ENCODE data around the gene MORC3. TPM values are rescaled to one million over a fixed set of nuclear protein-coding genes. Genes with fewer than 3 reads are reported as not detected.
"Not testable (repeated sequence)": the region's sequence is repeated elsewhere in the genome, so short reads cannot be mapped to it uniquely, and the experiment has no call there.

MORC3 gene, protein sequence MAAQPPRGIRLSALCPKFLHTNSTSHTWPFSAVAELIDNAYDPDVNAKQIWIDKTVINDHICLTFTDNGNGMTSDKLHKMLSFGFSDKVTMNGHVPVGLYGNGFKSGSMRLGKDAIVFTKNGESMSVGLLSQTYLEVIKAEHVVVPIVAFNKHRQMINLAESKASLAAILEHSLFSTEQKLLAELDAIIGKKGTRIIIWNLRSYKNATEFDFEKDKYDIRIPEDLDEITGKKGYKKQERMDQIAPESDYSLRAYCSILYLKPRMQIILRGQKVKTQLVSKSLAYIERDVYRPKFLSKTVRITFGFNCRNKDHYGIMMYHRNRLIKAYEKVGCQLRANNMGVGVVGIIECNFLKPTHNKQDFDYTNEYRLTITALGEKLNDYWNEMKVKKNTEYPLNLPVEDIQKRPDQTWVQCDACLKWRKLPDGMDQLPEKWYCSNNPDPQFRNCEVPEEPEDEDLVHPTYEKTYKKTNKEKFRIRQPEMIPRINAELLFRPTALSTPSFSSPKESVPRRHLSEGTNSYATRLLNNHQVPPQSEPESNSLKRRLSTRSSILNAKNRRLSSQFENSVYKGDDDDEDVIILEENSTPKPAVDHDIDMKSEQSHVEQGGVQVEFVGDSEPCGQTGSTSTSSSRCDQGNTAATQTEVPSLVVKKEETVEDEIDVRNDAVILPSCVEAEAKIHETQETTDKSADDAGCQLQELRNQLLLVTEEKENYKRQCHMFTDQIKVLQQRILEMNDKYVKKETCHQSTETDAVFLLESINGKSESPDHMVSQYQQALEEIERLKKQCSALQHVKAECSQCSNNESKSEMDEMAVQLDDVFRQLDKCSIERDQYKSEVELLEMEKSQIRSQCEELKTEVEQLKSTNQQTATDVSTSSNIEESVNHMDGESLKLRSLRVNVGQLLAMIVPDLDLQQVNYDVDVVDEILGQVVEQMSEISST
- total RNA-seq (10 to 100 TPM; 39.5 to 59.8 (median 48.4) TPM), polyA plus RNA-seq (10 to 100 TPM; 12.0 to 18.0 (median 14.9) TPM)

DNA sequence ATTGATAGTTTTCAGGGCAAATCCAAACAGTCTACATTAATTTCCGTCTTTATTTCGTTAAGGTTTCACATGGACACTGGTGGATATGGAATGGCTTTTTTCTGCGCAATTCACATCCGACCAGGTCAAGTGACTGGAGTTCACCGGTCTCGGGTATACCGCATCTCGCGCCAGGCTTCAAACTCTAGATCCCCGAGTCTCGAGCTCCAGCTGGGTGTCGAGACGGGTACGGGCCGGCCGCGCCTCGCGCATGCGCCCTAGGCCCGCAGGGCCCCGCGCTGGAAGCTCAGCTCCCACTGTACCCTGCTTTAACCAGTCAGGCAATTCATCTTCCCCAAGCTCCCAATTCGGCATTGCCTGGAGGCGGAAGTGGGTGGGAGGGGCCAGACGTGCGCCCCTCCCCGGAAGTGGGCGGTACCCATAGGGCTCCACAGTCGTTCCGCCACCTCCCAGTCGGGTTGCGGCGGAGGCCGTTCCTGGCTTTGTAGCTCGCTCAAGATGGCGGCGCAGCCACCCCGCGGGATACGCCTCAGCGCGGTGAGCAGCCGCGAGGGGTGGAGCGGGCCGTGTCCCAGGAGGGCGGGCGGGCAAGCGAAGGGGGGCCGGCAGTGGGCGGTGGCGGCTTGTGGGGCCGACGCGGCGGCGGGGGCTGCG is at the start of gene MORC3:
TSS of gene MORC3 (plus strand) at position 431 of the 654 bp plus-strand sequence. CDS start at position 499, 68 bp downstream.
- WGBS, 2 donors, result 1% methylated on average over 59 of the region's 59 CpGs

GRCh38 chr21:36270786-36271695 is 49.0 kb upstream of the MORC3 start:
- peaks cover 0 to 15% (median 0%) of the 10 kb centered on the region in 4 donors for H3K36me3 ChIP-seq
- H3K27ac ChIP-seq; H3K4me3 ChIP-seq; H3K4me1 ChIP-seq; H3K27me3 ChIP-seq; DNase-seq; intact Hi-C loops (cut with DNase I); H3K9me3 ChIP-seq: not testable (repeated sequence)
- WGBS, 2 donors, result 96% methylated on average over 12 of the region's 12 CpGs

More for the DNA sequence above, at the start of gene MORC3:
- DNase-seq, result peak; percentile 98
- Histone ChIP-seq H3K27ac (peak within 1 kb of the TSS; percentile 96 to 99 (median 98)), H3K4me1 (peaks cover 0 to 40% (median 35%) of the 10 kb centered on the region in 4 donors), H3K27me3 (no peaks in the 10 kb centered on the region), H3K36me3 (no peaks in the 10 kb centered on the region), H3K9me3 (no peaks in the 10 kb centered on the region), H3K4me3 (peak within 1 kb of the TSS; percentile 77 to 94 (median 78))
- TF ChIP-seq EP300 (IDR thresholded peaks at IDR 0.05), result peak in 1 of 4 donors; percentile 29
- TF ChIP-seq, protein P1, sequence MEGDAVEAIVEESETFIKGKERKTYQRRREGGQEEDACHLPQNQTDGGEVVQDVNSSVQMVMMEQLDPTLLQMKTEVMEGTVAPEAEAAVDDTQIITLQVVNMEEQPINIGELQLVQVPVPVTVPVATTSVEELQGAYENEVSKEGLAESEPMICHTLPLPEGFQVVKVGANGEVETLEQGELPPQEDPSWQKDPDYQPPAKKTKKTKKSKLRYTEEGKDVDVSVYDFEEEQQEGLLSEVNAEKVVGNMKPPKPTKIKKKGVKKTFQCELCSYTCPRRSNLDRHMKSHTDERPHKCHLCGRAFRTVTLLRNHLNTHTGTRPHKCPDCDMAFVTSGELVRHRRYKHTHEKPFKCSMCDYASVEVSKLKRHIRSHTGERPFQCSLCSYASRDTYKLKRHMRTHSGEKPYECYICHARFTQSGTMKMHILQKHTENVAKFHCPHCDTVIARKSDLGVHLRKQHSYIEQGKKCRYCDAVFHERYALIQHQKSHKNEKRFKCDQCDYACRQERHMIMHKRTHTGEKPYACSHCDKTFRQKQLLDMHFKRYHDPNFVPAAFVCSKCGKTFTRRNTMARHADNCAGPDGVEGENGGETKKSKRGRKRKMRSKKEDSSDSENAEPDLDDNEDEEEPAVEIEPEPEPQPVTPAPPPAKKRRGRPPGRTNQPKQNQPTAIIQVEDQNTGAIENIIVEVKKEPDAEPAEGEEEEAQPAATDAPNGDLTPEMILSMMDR (IDR thresholded peaks at IDR 0.05), result no peak
- peak; percentile 74 to 86 for TF ChIP-seq POLR2A (IDR thresholded peaks at IDR 0.05)
- TF ChIP-seq POLR2AphosphoS5 (IDR thresholded peaks at IDR 0.05), result peak; percentile 95 to 99 (median 97)
- intact Hi-C loops (cut with DNase I), result loop anchor here (1.0 kb wide), 1 partner anchor 164 kb away; the partner anchor contains the start of gene DOP1B

DNA sequence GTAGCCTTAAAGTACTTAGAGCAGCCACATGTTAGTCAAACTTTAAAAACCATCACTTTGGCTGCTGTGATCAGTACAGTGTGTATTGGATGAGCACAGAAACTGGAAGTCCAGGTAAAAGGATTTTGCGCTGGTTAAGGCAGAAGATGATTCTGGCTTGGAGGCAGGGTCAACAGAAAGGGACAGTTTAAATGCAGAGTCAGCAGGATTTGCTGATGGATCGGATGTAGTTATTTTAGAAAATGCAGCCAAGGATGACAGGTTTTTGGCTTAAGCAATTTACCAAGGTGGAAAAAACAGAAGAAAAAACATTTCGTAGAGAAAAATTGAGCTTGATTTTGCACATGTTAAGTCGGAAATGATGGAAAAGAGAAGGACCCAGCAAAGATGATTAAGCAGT is 45.9 kb upstream of the MORC3 start:
- H3K4me3 ChIP-seq, result no peak overlapping the region
- no peak overlapping the region for H3K27ac ChIP-seq
- no peaks in the 10 kb centered on the region for H3K4me1 ChIP-seq
- no peaks in the 10 kb centered on the region for H3K27me3 ChIP-seq
- no peak for TF ChIP-seq POLR2AphosphoS5 (IDR thresholded peaks at IDR 0.05)
- TF ChIP-seq POLR2A (IDR thresholded peaks at IDR 0.05), result no peak
- TF ChIP-seq, protein P1 (IDR thresholded peaks at IDR 0.05), result no peak
- TF ChIP-seq EP300 (IDR thresholded peaks at IDR 0.05), result no peak
- no peak for DNase-seq
- no peaks in the 10 kb centered on the region for H3K9me3 ChIP-seq
- intact Hi-C loops (cut with DNase I), result no loop called here
- WGBS, 2 donors, result 69 to 97% methylated on average over 4 of the region's 4 CpGs
- H3K36me3 ChIP-seq, result peaks cover 0 to 24% (median 0%) of the 10 kb centered on the region in 4 donors

DNA sequence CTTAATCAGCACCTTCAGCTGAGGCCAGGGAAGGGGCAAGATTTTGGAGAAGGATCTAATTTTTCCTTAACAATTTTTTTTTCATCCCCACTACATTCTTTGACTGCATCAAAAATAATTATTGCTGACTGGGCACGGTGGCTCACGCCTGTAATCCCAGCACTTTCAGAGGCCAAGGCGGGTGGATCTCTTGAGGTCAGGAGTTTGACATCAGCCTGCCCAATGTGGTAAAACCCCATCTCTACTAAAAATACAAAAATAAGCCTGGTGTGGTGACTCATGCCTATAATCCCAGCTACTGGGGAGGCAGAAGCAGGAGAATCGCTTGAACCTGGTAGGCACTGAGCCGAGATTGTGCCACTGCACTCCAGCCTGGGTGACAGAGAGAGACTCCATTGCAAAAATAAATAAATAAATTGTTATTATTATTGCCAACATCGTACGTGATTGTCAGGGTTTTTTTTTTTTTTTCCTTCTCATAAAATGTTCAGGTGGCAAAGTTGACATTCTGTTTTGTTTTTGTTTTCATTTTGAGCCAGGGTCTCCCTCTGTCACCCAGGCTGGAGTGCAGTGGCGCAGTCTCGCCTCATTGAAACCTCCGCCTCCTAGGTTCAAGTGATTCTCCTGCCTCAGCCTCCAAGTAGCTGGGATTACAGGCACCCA is 37.3 kb upstream of the MORC3 start:
- no peak overlapping the region for H3K4me3 ChIP-seq
- H3K27ac ChIP-seq, result no peak overlapping the region
- H3K36me3 ChIP-seq, result peaks cover 0 to 64% (median 7%) of the 10 kb centered on the region in 4 donors

DNA sequence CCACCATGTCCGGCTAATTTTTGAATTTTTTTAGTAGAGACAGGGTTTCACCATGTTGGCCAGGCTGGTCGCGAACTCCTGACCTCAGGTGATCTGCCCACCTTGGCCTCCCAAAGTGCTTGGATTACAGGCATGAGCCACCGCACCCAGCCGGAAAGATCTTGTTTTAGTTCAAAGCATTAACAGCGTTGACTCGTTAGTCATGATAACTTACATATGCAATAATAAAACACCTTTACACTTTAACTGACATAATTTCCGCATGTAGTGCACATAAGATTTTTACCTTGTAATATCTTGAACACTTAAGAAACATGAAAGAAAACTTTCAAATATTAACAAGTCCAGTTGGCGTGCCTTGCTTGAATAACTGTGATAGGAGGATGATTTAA is 36.8 kb upstream of the MORC3 start:
- DNase-seq; H3K9me3 ChIP-seq; intact Hi-C loops (cut with DNase I); H3K4me3 ChIP-seq; H3K27ac ChIP-seq; H3K27me3 ChIP-seq; H3K4me1 ChIP-seq: not testable (repeated sequence)
- peaks cover 0 to 62% (median 7%) of the 10 kb centered on the region in 4 donors for H3K36me3 ChIP-seq
- 59 to 72% methylated on average over 9 of the region's 9 CpGs for WGBS, 2 donors

More for the DNA sequence above, 37.3 kb upstream of the MORC3 start:
- TF ChIP-seq EP300 (IDR thresholded peaks at IDR 0.05) (no peak), POLR2AphosphoS5 (IDR thresholded peaks at IDR 0.05) (no peak), POLR2A (IDR thresholded peaks at IDR 0.05) (no peak)
- TF ChIP-seq, protein P1 (IDR thresholded peaks at IDR 0.05), result no peak
- Histone ChIP-seq H3K9me3 (no peaks in the 10 kb centered on the region), H3K27me3 (no peaks in the 10 kb centered on the region), H3K4me1 (no peaks in the 10 kb centered on the region)
- intact Hi-C loops (cut with DNase I), result no loop called here
- WGBS, 2 donors, result 73 to 77% methylated on average over 10 of the region's 10 CpGs
- no peak for DNase-seq

All from sigmoid colon (tissue), 7 donors.